Calu3 (cell line): Measurements from ENCODE around the gene RNF130. TPM values are rescaled to one million over a fixed set of nuclear protein-coding genes. Genes with fewer than 3 reads are reported as not detected.

Source experiments
- BruUV-seq: library from RNA; stranded (reverse); fragments of 400-500 nt; replicated peaks from 2 replicates; lab custom pipeline; 2021; lab: Mats Ljungman, UMichigan
- CTCF ChIA-PET: fragments of 300-600 bp; sonication (Branson Sonifier 250); formaldehyde crosslinking; loops from one replicate; lab custom pipeline; 2022; ENCODE audit warnings: antibody characterized with exemption; lab: Charles Lee
- DNase-seq: peaks from one replicate; pipeline ENCODE4 v3.0.0; 2022
- H3K27ac Mint-ChIP-seq: one replicate; pipeline ENCODE4 v1.8.0; 2022; ENCODE audit warnings: mixed read lengths; ENCODE audit not compliant: unreplicated experiment
- H3K27me3 Mint-ChIP-seq: one replicate; pipeline ENCODE4 v1.8.0; 2022; ENCODE audit warnings: mixed read lengths; ENCODE audit not compliant: unreplicated experiment
- H3K36me3 Mint-ChIP-seq: one replicate; pipeline ENCODE4 v1.8.0; 2022; ENCODE audit warnings: mild to moderate bottlenecking, moderate library complexity, mixed read lengths; ENCODE audit not compliant: insufficient read depth, unreplicated experiment
- H3K4me1 Mint-ChIP-seq: one replicate; pipeline ENCODE4 v1.8.0; 2022; ENCODE audit warnings: mild to moderate bottlenecking, low read depth, mixed read lengths; ENCODE audit not compliant: unreplicated experiment
- H3K4me3 Mint-ChIP-seq: one replicate; pipeline ENCODE4 v1.8.0; 2022; ENCODE audit warnings: mild to moderate bottlenecking, low read depth, moderate library complexity, mixed read lengths; ENCODE audit not compliant: unreplicated experiment
- H3K9me3 Mint-ChIP-seq: one replicate; pipeline ENCODE4 v1.8.0; 2022; ENCODE audit warnings: low read depth, mixed read lengths; ENCODE audit not compliant: unreplicated experiment
- CTCF ChIP-seq: fragments of 200-600 bp; IDR thresholded peaks from one replicate; pipeline ENCODE4 v1.8.0; 2022; ENCODE audit warnings: antibody characterized with exemption; ENCODE audit not compliant: unreplicated experiment
- intact Hi-C: fragments of 100-400 bp; cut with micrococcal nuclease; formaldehyde crosslinking; loops from one replicate; pipeline ENCODE4 v1.10.0; 2022; ENCODE audit not compliant: unreplicated experiment
- total RNA-seq: library from RNA; stranded (reverse); gene quantifications from 2 replicates; pipeline ENCODE4 v1.2.3, GENCODE V29; 2022

Gene RNF130
- total RNA-seq, 1 experiment from 2014 or later, result 34.0 TPM

- intact Hi-C loops, result no loop called here
- Mint-ChIP-seq H3K27ac (no peak overlapping the region), H3K36me3 (no peaks in the 10 kb centered on the region), H3K9me3 (no peaks in the 10 kb centered on the region), H3K27me3 (no peaks in the 10 kb centered on the region), H3K4me3 (no peak overlapping the region), H3K4me1 (no peaks in the 10 kb centered on the region)
- DNase-seq, result no peak
- TF ChIP-seq CTCF, result no peak
- CTCF ChIA-PET, result interaction anchor here (1.3 kb wide), 1 partner anchor 37 kb away, joined by 3 read pairs; no protein-coding TSS in a partner anchor
- BruUV-seq, result no TSS peak
Measured at GRCh38 chr5:180012316-180012715, 59.2 kb downstream of the RNF130 start.

- no peak for TF ChIP-seq CTCF
- no peaks in the 10 kb centered on the region for H3K9me3 Mint-ChIP-seq
- intact Hi-C loops, result no loop called here
- DNase-seq, result no peak
- CTCF ChIA-PET, result no interaction called here
- no TSS peak for BruUV-seq
- no peaks in the 10 kb centered on the region for H3K36me3 Mint-ChIP-seq
- H3K27me3 Mint-ChIP-seq, result no peaks in the 10 kb centered on the region
- no peak overlapping the region for H3K27ac Mint-ChIP-seq
- no peak overlapping the region for H3K4me3 Mint-ChIP-seq
- no peaks in the 10 kb centered on the region for H3K4me1 Mint-ChIP-seq
Measured at GRCh38 chr5:180010636-180011035, 60.9 kb downstream of the RNF130 start.

GRCh38 chr5:180009581-180009980 is 62.0 kb downstream of the RNF130 start:
- no peaks in the 10 kb centered on the region for H3K9me3 Mint-ChIP-seq

GRCh38 chr5:180008433-180008832 is 63.1 kb downstream of the RNF130 start:
- H3K4me3 Mint-ChIP-seq, result no peak overlapping the region
- no peaks in the 10 kb centered on the region for H3K9me3 Mint-ChIP-seq
- H3K27ac Mint-ChIP-seq, result no peak overlapping the region
- H3K27me3 Mint-ChIP-seq, result no peaks in the 10 kb centered on the region
- DNase-seq, result no peak
- TF ChIP-seq CTCF, result no peak
- H3K4me1 Mint-ChIP-seq, result no peaks in the 10 kb centered on the region
- intact Hi-C loops, result no loop called here
- no TSS peak for BruUV-seq
- CTCF ChIA-PET, result no interaction called here
- no peaks in the 10 kb centered on the region for H3K36me3 Mint-ChIP-seq

More at GRCh38 chr5:180009581-180009980, 62.0 kb downstream of the RNF130 start:
- Mint-ChIP-seq H3K27ac (no peak overlapping the region), H3K36me3 (no peaks in the 10 kb centered on the region), H3K27me3 (no peaks in the 10 kb centered on the region), H3K4me3 (no peak overlapping the region), H3K4me1 (no peaks in the 10 kb centered on the region)
- BruUV-seq, result no TSS peak
- no peak for DNase-seq
- no peak for TF ChIP-seq CTCF
- CTCF ChIA-PET, result no interaction called here
- intact Hi-C loops, result no loop called here
